ENCODE data around the gene PLD1.
"Not testable (repeated sequence)": the region's sequence is repeated elsewhere in the genome, so short reads cannot be mapped to it uniquely, and the experiment has no call there.

The PLD1 gene

GRCh38 chr3:171768281-171768900 lies 41.9 kb downstream of the PLD1 start:
- no peak for DNase-seq

- no peak for DNase-seq
Measured at GRCh38 chr3:171765511-171765887, 44.8 kb downstream of the PLD1 start.

GRCh38 chr3:171763392-171763791 lies 46.9 kb downstream of the PLD1 start:
- no peak for DNase-seq

GRCh38 chr3:171760477-171760876 lies 49.8 kb downstream of the PLD1 start:
- no peak for DNase-seq

- no peak for DNase-seq
Measured at GRCh38 chr3:171758109-171758508, 52.2 kb downstream of the PLD1 start.

GRCh38 chr3:171757361-171758034 lies 52.8 kb downstream of the PLD1 start:
- DNase-seq = no peak

- no peak for DNase-seq
Measured at GRCh38 chr3:171755656-171756055, 54.6 kb downstream of the PLD1 start.

GRCh38 chr3:171755015-171755589 lies 55.2 kb downstream of the PLD1 start:
- DNase-seq = no peak

GRCh38 chr3:171753665-171754408 lies 56.4 kb downstream of the PLD1 start:
- no peak for DNase-seq

- DNase-seq = no peak
Measured at GRCh38 chr3:171753025-171753472, 57.2 kb downstream of the PLD1 start.

GRCh38 chr3:171752329-171752728 lies 58.0 kb downstream of the PLD1 start:
- no peak for DNase-seq

- DNase-seq = no peak
Measured at GRCh38 chr3:171749124-171749523, 61.2 kb downstream of the PLD1 start.

GRCh38 chr3:171748064-171748924 lies 62.0 kb downstream of the PLD1 start:
- DNase-seq = no peak

- DNase-seq = no peak
Measured at GRCh38 chr3:171747223-171747920, 62.9 kb downstream of the PLD1 start.

- not testable (repeated sequence) for DNase-seq
Measured at GRCh38 chr3:171746320-171747222, 63.7 kb downstream of the PLD1 start.

GRCh38 chr3:171745577-171746319 lies 64.5 kb downstream of the PLD1 start:
- no peak for DNase-seq

- no peak for DNase-seq
Measured at GRCh38 chr3:171744158-171744741, 66.0 kb downstream of the PLD1 start.

GRCh38 chr3:171743327-171744157 lies 66.7 kb downstream of the PLD1 start:
- no peak for DNase-seq

- DNase-seq = no peak
Measured at GRCh38 chr3:171741377-171741776, 68.9 kb downstream of the PLD1 start.
